ENCODE data around the gene VARS1. TPM values are rescaled to one million over a fixed set of nuclear protein-coding genes. Genes with fewer than 3 reads are reported as not detected.

The VARS1 gene
- total RNA-seq: 54.7 and 63.3 TPM in 2 replicates

DNA sequence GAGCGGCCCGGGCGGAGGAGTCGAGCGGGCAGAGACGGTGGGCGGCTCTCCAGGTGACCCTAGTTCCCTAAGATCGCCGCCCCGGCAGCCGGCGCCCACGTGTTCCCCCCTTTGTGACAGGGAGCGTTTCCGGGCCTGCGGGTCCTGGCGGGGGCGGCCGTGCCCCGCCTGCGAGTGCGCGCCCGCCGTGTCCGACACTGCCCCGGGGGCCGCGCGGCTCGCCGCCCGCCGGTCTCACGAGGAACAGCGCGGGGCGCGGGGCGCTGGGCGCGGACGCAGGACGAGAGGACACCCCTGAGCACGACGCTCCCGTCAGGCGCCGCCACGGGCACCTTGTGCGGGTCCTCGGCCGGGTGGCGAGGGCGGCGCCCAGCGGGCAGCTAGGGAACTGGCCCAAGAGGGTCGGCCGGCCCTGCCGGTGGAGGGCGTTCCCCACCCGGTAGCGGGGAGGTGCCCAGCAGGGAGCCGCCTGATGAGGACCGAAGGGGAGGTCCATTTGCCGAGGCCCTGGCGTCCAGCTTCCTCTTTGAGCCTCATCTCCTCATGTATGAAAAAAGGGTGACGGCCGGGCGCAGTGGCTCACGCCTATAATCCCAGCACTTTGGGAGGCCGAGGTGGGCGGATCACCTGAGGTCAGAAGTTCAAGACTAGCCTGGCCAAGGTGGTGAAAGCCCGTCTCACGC is at the start of gene VARS1:
VARS1 (minus strand) TSS at position 137 of the 683 bp plus-strand sequence. CDS start 535 bp downstream, outside the sequence.

DNA sequence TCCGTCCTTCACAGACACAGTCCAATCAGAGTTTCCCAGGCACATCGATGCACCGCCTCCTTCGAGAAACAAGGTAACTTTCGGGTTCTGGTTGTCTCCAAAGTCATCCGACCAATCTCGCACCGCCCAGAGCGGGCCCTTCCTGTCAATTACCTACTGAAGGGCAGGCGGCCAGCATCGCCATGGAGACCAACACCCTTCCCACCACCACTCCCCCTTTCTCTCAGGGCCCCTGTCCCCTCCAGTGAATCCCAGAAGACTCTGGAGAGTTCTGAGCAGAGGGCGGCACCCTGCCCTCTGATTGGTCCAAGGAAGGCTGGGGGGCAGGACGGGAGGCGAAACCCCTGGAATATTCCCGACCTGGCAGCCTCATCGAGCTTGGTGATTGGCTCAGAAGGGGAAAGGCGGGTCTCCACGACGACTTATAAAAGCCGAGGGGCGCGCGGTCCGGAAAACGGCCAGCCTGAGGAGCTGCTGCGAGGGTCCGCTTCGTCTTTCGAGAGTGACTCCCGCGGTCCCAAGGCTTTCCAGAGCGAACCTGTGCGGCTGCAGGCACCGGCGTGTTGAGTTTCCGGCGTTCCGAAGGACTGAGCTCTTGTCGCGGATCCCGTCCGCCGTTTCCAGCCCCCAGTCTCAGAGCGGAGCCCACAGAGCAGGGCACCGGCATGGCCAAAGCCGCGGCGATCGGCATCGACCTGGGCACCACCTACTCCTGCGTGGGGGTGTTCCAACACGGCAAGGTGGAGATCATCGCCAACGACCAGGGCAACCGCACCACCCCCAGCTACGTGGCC is 31.9 kb upstream of the VARS1 start, which contains the start of gene HSPA1B:
HSPA1B (plus strand) TSS at position 453 of the 794 bp plus-strand sequence; CDS start at position 666, 213 bp downstream.

DNA sequence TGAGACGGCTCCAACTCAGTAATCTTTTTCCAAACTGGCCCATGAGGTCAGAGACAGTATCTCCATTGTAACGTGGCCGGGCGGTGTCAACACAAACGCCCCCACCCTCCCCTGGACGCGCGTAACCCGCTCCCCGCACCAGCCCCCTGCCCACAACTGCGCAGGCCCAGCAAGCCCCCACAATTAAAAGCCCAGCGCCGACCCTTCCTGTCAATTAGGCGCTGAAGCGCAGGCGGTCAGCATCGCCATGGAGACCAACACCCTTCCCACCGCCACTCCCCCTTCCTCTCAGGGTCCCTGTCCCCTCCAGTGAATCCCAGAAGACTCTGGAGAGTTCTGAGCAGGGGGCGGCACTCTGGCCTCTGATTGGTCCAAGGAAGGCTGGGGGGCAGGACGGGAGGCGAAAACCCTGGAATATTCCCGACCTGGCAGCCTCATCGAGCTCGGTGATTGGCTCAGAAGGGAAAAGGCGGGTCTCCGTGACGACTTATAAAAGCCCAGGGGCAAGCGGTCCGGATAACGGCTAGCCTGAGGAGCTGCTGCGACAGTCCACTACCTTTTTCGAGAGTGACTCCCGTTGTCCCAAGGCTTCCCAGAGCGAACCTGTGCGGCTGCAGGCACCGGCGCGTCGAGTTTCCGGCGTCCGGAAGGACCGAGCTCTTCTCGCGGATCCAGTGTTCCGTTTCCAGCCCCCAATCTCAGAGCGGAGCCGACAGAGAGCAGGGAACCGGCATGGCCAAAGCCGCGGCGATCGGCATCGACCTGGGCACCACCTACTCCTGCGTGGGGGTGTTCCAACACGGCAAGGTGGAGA is 19.7 kb upstream of the VARS1 start, which contains the start of the genes HSPA1A and HSPA1L:
HSPA1A (plus strand) TSS at position 519 of the 814 bp plus-strand sequence; CDS start at position 733, 214 bp downstream.
HSPA1L (minus strand) TSS at position 259 of the 814 bp plus-strand sequence. CDS start 3,311 bp downstream, outside the sequence.

DNA sequence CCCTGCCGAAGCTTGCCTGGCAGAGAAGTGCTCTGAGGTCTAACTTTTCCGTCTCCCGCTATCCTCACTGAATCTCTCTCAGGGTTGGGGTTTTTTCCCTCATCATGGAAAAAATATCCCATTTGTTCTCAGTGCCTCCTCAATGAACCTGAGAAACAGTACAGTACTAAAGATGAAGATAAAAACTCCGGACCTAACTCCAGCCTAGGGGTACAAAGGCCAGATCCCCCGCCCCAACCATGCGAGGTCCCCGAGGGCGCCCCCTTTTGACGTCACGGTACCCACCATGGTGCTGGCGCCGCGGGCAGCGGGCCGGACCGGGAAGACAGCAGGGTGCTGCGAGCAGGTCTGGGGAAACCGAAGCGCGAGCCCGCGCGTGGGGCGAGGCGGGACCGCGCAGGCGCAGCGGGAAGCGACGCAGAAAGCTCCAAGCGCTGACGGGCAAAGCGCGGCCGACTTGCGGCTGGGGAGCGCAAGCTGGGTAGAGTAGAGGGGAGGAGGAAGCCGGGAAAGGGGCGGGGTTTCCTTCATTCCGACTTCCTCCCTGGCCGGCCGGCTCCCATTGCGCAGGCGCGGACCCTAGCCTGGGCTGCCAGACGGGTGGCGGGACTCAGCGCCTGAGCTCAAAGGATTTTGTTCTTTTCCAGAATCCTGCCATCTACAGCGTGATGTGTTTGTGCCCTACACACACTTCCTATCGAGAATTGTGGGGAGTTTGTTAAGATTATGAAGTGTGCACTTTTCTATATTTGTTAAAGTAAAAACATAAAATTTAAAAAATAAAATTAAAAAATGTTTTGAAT is 11.1 kb upstream of the VARS1 start, which contains the start of gene LSM2:
LSM2 (minus strand) TSS at position 497 of the 803 bp plus-strand sequence; CDS start at position 288, 209 bp downstream.

DNA sequence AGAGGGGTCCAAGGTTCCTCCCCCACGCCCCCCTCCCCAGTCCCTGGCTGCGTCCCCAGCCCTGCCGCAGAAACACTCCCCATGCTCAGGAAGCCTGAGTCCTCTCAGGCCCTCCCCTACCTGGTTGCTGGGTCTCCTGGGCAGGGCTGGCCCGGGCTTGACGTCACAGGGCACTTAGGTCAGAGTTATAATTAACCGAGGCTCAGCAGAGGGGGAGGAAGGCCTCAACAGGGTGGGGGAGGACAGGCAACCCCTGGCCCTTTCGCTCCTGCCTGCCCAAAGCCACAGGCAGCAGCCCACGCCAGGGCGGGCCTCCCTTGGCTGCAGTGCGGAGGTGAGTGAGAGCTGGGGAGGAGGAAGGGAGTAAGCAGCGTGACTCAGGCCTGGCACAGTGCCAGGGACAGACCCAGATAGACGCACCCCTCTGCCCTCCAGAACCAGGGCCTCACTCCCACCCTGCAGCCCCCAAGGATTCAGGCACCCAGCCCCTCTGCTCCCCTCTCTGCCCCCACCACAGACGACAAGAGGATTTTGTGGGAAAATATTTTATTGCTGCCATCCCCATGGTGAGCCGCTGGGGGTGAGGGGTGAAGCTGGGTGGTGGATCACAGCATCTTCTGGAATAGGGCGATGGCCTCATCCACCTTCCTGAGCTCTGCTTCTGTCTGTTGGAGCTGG is 18.4 kb downstream of the VARS1 start, which contains the start of gene VWA7:
VWA7 (minus strand) TSS at position 340 of the 678 bp plus-strand sequence. CDS start 549 bp downstream, outside the sequence.

DNA sequence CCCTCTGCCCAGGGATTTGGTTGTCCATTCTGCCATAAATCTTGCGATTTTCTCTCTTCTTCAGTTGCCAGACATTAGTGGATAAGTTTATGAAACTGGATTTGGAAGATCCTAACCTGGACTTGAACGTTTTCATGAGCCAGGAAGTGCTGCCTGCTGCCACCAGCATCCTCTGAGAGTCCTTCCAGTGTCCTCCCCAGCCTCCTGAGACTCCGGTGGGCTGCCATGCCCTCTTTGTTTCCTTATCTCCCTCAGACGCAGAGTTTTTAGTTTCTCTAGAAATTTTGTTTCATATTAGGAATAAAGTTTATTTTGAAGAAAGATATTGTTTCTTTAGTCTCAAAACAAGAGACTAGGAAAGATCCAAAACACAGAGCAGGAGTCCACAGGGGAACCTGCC is 33.2 kb downstream of the VARS1 start, which contains the start of gene SAPCD1:
SAPCD1 (plus strand) TSS at position 301 of the 400 bp plus-strand sequence. CDS start 399 bp downstream, outside the sequence.

Other genes with a start within 250 kb of the VARS1 start
- gene ATP6V1G2, start 249.1 kb downstream of the VARS1 start, total RNA-seq: 0.25 and 2.1 TPM in 2 replicates
- gene NFKBIL1, start 248.1 kb downstream of the VARS1 start, total RNA-seq: 21.5 and 21.6 TPM in 2 replicates
- not detected in 2 replicates for gene LTA, start 223.5 kb downstream of the VARS1 start, total RNA-seq
- gene TNF, start 220.2 kb downstream of the VARS1 start, total RNA-seq: not detected in 2 replicates
- not detected in 2 replicates for gene LTB, start 213.3 kb downstream of the VARS1 start, total RNA-seq
- gene LST1, start 209.5 kb downstream of the VARS1 start, total RNA-seq: not detected in 2 replicates
- not detected in 2 replicates for gene NCR3, start 202.7 kb downstream of the VARS1 start, total RNA-seq
- gene AIF1, start 180.5 kb downstream of the VARS1 start, total RNA-seq: not detected in 2 replicates
- gene PRRC2A, start 175.0 kb downstream of the VARS1 start, total RNA-seq: 66.0 and 73.3 TPM in 2 replicates
- gene BAG6, start 143.1 kb downstream of the VARS1 start, total RNA-seq: 169 and 177 TPM in 2 replicates
- 2.0 and 2.3 TPM in 2 replicates for gene APOM, start 139.9 kb downstream of the VARS1 start, total RNA-seq
- 18.5 and 21.9 TPM in 2 replicates for gene C6orf47, start 135.0 kb downstream of the VARS1 start, total RNA-seq
- gene GPANK1, start 130.8 kb downstream of the VARS1 start, total RNA-seq: 21.4 and 23.7 TPM in 2 replicates
- gene CSNK2B, start 129.7 kb downstream of the VARS1 start, total RNA-seq: 208 and 235 TPM in 2 replicates
- 0.44 and 0.50 TPM in 2 replicates for gene LY6G5B, start 125.8 kb downstream of the VARS1 start, total RNA-seq
- gene LY6G5C, start 114.7 kb downstream of the VARS1 start, total RNA-seq: 0.34 TPM in 1 of 2 replicates, not detected in the other
- 19.1 and 24.3 TPM in 2 replicates for gene ABHD16A, start 92.4 kb downstream of the VARS1 start, total RNA-seq
- not detected in 2 replicates for gene LY6G6F, start 88.9 kb downstream of the VARS1 start, total RNA-seq
- gene LY6G6D, start 80.4 kb downstream of the VARS1 start, total RNA-seq: not detected in 2 replicates
- gene LY6G6C, start 74.0 kb downstream of the VARS1 start, total RNA-seq: not detected in 2 replicates
- gene MPIG6B, start 72.4 kb downstream of the VARS1 start, total RNA-seq: 0.06 TPM in 1 of 2 replicates, not detected in the other
- gene DDAH2, start 66.5 kb downstream of the VARS1 start, total RNA-seq: 48.5 and 60.7 TPM in 2 replicates
- 293 and 305 TPM in 2 replicates for gene CLIC1, start 59.2 kb downstream of the VARS1 start, total RNA-seq
- 1.6 and 4.2 TPM in 2 replicates for gene MSH5, start 55.7 kb downstream of the VARS1 start, total RNA-seq
- 0.44 and 0.50 TPM in 2 replicates for gene SAPCD1, start 33.1 kb downstream of the VARS1 start, total RNA-seq
- 0.10 and 0.12 TPM in 2 replicates for gene VWA7, start 18.4 kb downstream of the VARS1 start, total RNA-seq
- 36.0 and 38.2 TPM in 2 replicates for gene LSM2, start 11.2 kb upstream of the VARS1 start, total RNA-seq
- gene HSPA1L, start 19.5 kb upstream of the VARS1 start, total RNA-seq: 0.62 and 1.7 TPM in 2 replicates
- 93.9 and 97.6 TPM in 2 replicates for gene HSPA1A, start 19.8 kb upstream of the VARS1 start, total RNA-seq
- 101 and 110 TPM in 2 replicates for gene HSPA1B, start 32.0 kb upstream of the VARS1 start, total RNA-seq
- gene NEU1, start 67.1 kb upstream of the VARS1 start, total RNA-seq: 36.7 and 43.2 TPM in 2 replicates
- not detected in 2 replicates for gene SLC44A4, start 83.2 kb upstream of the VARS1 start, total RNA-seq
- 29.5 and 47.8 TPM in 2 replicates for gene EHMT2, start 101.9 kb upstream of the VARS1 start, total RNA-seq
- 2.1 and 2.5 TPM in 2 replicates for gene ZBTB12, start 106.3 kb upstream of the VARS1 start, total RNA-seq
- gene C2, start 132.0 kb upstream of the VARS1 start, total RNA-seq: 10.4 and 16.9 TPM in 2 replicates
- gene CFB, start 150.3 kb upstream of the VARS1 start, total RNA-seq: 47.7 and 56.5 TPM in 2 replicates
- 55.8 and 57.5 TPM in 2 replicates for gene NELFE, start 163.2 kb upstream of the VARS1 start, total RNA-seq
- 24.6 and 28.9 TPM in 2 replicates for gene SKIC2, start 163.4 kb upstream of the VARS1 start, total RNA-seq
- gene DXO, start 176.4 kb upstream of the VARS1 start, total RNA-seq: 11.5 and 15.8 TPM in 2 replicates
- 39.7 and 65.0 TPM in 2 replicates for gene C4A, start 186.3 kb upstream of the VARS1 start, total RNA-seq
- 25.2 and 46.6 TPM in 2 replicates for gene C4B, start 219.0 kb upstream of the VARS1 start, total RNA-seq
- gene CYP21A2, start 242.7 kb upstream of the VARS1 start, total RNA-seq: 0.15 TPM in 1 of 2 replicates, not detected in the other

Data from cardiac ventricle fibroblast (primary cell).